Tibial nerve (tissue), 4 donors: ENCODE data around the gene LANCL3.
"Not testable (repeated sequence)": the region's sequence is repeated elsewhere in the genome, so short reads cannot be mapped to it uniquely, and the experiment has no call there.

Source experiments
- CTCF ChIP-seq, 5 experiments: fragments of 200-600 bp in 3 of 5; fragments of 450-650 bp in 2 of 5; sonication (generic) in 3 of 5; IDR thresholded peaks; one replicate each; pipeline ENCODE4 v1.5.1; 2016 to 2019; ENCODE audit warnings: antibody characterized with exemption in 5 of 5, mild to moderate bottlenecking in 3 of 5, moderate library complexity in 2 of 5
- EP300 ChIP-seq, 2 donors: sonication (generic); formaldehyde crosslinking; IDR thresholded peaks; one replicate each; pipeline ENCODE4 v1.6.1; 2017; ENCODE audit warnings: antibody characterized with exemption in 2 of 2, mild to moderate bottlenecking in 1 of 2
- POLR2A ChIP-seq, 2 donors: fragments of 450-650 bp; IDR thresholded peaks; one replicate each; pipeline ENCODE4 v1.6.1; 2017; ENCODE audit warnings: antibody characterized with exemption in 2 of 2, mild to moderate bottlenecking in 2 of 2, moderate library complexity in 2 of 2

DNA sequence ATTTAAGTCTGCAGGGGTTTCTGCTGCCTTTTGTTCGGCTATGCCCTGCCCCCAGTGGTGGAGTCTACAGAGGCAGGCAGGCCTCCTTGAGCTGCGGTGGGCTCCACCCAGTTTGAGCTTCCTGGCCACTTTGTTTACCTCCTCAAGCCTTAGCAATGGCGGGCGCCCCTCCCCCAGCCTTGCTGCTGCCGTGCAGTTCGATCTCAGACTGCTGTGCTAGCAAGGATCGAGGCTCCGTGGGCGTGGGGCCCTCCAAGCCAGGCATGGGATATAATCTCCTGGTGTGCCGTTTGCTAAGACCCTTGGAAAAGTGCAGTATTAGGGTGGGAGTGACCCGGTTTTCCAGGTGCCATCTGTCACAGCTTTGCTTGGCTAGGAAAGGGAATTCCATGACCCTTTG is 15.9 kb downstream of the LANCL3 start:
- TF ChIP-seq EP300, CTCF, POLR2A (IDR thresholded peaks at IDR 0.05): not testable (repeated sequence)
